HG03439 (cell line): ENCODE data around the gene CDC20B.

Experiments used
- ATAC-seq: cut with Tn5 transposase; IDR thresholded peaks from one replicate; pipeline ENCODE4 v1.9.1; 2021; ENCODE audit warnings: mild to moderate bottlenecking, moderate library complexity; ENCODE audit not compliant: unreplicated experiment

The CDC20B gene

GRCh38 chr5:55172937-55173686 lies at the start of gene CDC20B:
Gene CDC20B (minus strand): TSS chr5:55173177. CDS start chr5:55173000, 177 bp downstream.
- peak; percentile 80 for ATAC-seq

GRCh38 chr5:55222092-55222984 lies 49.4 kb upstream of the CDC20B start:
- no peak for ATAC-seq

- ATAC-seq: no peak
These were observed 47.6 kb upstream of the CDC20B start for GRCh38 chr5:55220433-55221185.

- no peak for ATAC-seq
These were observed 46.8 kb upstream of the CDC20B start for GRCh38 chr5:55219770-55220169.

GRCh38 chr5:55218967-55219366 lies 46.0 kb upstream of the CDC20B start:
- no peak for ATAC-seq

- ATAC-seq: no peak
These were observed 38.4 kb upstream of the CDC20B start for GRCh38 chr5:55211184-55211874.

- ATAC-seq: no peak
These were observed 32.0 kb upstream of the CDC20B start for GRCh38 chr5:55205001-55205400.

GRCh38 chr5:55191165-55191564 lies 18.2 kb upstream of the CDC20B start:
- no peak for ATAC-seq

- ATAC-seq: no peak
These were observed 15.9 kb upstream of the CDC20B start for GRCh38 chr5:55188656-55189540.

GRCh38 chr5:55187370-55187769 lies 14.4 kb upstream of the CDC20B start:
- ATAC-seq: no peak

GRCh38 chr5:55180016-55180415 lies 7.0 kb upstream of the CDC20B start:
- no peak for ATAC-seq

- ATAC-seq: no peak
These were observed 4.1 kb upstream of the CDC20B start for GRCh38 chr5:55177078-55177477.

- no peak for ATAC-seq
These were observed 3.3 kb upstream of the CDC20B start for GRCh38 chr5:55176176-55176818.

GRCh38 chr5:55175781-55176175 lies 2.8 kb upstream of the CDC20B start:
- ATAC-seq: no peak

- ATAC-seq: peak; percentile 18
These were observed 782 bp upstream of the CDC20B start for GRCh38 chr5:55173687-55174230.

- peak; percentile 69 for ATAC-seq
These were observed 702 bp downstream of the CDC20B start for GRCh38 chr5:55172051-55172899.

- ATAC-seq: no peak
These were observed 1.5 kb downstream of the CDC20B start for GRCh38 chr5:55171471-55171870.

- no peak for ATAC-seq
These were observed 10.3 kb downstream of the CDC20B start for GRCh38 chr5:55162666-55163065.
